Activated T-cell treated with anti-CD3 and anti-CD28 coated beads for 4 hours (primary cell): ENCODE results near the gene BLVRB.
"Not testable (repeated sequence)": the region's sequence is repeated elsewhere in the genome, so short reads cannot be mapped to it uniquely, and the experiment has no call there.

ENCODE experiments used
- DNase-seq: peaks from one replicate; pipeline ENCODE4 v3.0.0-alpha.2; 2020

The BLVRB gene

GRCh38 chr19:40421993-40422747 lies 43.4 kb downstream of the BLVRB start:
- no peak for DNase-seq

- DNase-seq: peak; percentile 58
These were observed 44.5 kb downstream of the BLVRB start for GRCh38 chr19:40420766-40421765.

- DNase-seq: no peak
These were observed 45.1 kb downstream of the BLVRB start for GRCh38 chr19:40420451-40420765.

- no peak for DNase-seq
These were observed 45.8 kb downstream of the BLVRB start for GRCh38 chr19:40419780-40420179.

GRCh38 chr19:40419066-40419612 lies 46.4 kb downstream of the BLVRB start:
- no peak for DNase-seq

- no peak for DNase-seq
These were observed 47.5 kb downstream of the BLVRB start for GRCh38 chr19:40418040-40418439.

GRCh38 chr19:40417643-40417981 lies 47.9 kb downstream of the BLVRB start:
- no peak for DNase-seq

- no peak for DNase-seq
These were observed 48.5 kb downstream of the BLVRB start for GRCh38 chr19:40416918-40417642.

- no peak for DNase-seq
These were observed 49.8 kb downstream of the BLVRB start for GRCh38 chr19:40415768-40416167.

GRCh38 chr19:40414542-40415535 lies 50.7 kb downstream of the BLVRB start:
- DNase-seq: no peak

GRCh38 chr19:40413291-40413845 lies 52.2 kb downstream of the BLVRB start, which contains the start of gene PRX:
PRX (minus strand) TSS chr19:40413378; CDS start chr19:40407932, 5,446 bp downstream.
- no peak for DNase-seq

GRCh38 chr19:40412866-40413265 lies 52.7 kb downstream of the BLVRB start:
- no peak for DNase-seq

- DNase-seq: no peak
These were observed 53.5 kb downstream of the BLVRB start for GRCh38 chr19:40411958-40412499.

- no peak for DNase-seq
These were observed 54.3 kb downstream of the BLVRB start for GRCh38 chr19:40411125-40411842.

- no peak for DNase-seq
These were observed 55.5 kb downstream of the BLVRB start for GRCh38 chr19:40410030-40410389.

- DNase-seq: not testable (repeated sequence)
These were observed 57.0 kb downstream of the BLVRB start for GRCh38 chr19:40408598-40408925.

- DNase-seq: no peak
These were observed 57.6 kb downstream of the BLVRB start for GRCh38 chr19:40407714-40408597.

- peak; percentile 64 for DNase-seq
These were observed 62.1 kb downstream of the BLVRB start for GRCh38 chr19:40403262-40403984.

- DNase-seq: no peak
These were observed 65.0 kb downstream of the BLVRB start for GRCh38 chr19:40400559-40400958.
